Measurements from ENCODE around the gene MTMR12.
"Not testable (repeated sequence)": the region's sequence is repeated elsewhere in the genome, so short reads cannot be mapped to it uniquely, and the experiment has no call there.

Gene MTMR12

DNA sequence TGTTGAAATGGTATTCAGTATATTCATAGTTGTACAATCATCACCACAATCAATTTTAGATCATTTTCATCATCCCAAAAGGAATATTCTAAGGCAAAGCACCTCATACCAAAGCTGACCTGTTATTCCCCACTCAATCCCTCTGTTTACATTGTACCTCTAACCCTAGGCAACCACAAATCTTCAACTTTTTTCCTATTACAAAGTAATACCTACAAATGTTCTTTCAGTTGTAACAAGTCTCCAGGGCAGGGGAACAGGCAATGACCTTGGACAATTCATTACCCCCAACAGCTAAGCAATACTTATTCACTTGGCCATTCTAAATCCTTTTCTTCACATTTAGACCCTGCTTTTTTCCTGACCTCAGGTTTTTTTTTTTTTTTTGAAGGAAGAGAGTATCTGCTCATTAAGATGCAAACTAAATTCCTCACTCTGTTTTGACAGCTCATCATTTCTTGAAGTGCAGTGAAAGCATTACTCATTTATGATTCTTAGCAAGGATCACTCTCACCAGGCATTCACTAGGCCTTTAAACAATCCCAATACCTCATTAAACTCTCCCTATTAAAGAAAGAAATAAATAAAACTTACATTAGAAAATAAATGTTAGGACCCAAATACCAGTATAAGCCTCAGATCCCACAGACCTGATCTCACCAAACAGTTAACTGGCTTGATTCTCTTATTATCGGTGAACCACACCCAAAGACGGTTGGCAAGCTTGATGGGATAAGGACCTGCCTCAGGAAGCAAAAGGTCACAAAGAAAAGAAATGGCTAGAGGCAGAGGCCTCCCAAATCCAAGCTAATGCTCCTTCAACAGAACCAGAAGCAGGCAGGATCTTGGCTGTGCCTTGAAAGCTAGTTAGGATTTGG is 15.3 kb downstream of the MTMR12 start:
- DNase-seq, result peak; percentile 25

GRCh38 chr5:32295966-32296772 is 16.6 kb downstream of the MTMR12 start:
- DNase-seq, result not testable (repeated sequence)

- DNase-seq, result no peak
Measured at GRCh38 chr5:32291591-32291990, 21.1 kb downstream of the MTMR12 start.

DNA sequence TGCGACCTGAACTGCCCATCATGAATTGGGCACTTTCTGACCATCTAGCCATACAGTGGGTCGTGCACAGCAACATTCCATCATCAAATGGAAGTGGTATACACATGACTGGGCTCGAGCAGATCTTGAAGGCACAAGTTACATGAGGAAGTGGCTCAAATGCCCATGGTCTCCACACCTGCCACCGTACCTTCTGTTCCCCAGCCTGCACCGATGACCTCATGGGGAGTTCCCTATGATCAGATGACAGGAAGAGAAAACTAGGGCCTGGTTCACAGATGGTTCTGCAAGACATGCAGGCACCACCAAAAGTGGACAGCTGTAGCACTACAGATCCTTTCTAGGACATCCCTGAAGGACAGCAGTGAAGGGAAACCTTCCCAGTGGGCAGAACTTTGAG is 21.8 kb downstream of the MTMR12 start:
- no peak for DNase-seq

DNA sequence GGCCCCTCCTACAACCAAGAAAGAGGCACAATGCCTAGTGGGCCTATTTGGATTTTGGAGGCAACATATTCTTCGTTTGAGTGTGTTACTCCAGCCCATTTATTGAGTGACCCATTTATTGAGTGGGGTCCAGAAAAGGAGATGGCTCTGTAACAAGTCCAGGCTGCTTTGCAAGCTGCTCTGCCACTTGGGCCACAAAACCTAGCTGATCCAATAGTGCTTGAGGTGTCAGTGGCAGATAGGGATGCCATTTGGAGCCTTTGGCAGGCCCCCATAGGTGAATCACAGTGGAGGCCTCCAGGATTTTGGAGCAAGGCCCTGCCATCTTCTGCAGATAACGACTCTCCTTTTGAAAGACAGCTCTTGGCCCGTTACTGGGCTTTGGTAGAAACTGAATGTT is 22.2 kb downstream of the MTMR12 start:
- not testable (repeated sequence) for DNase-seq

- not testable (repeated sequence) for DNase-seq
Measured at GRCh38 chr5:32289986-32290385, 22.8 kb downstream of the MTMR12 start.

DNA sequence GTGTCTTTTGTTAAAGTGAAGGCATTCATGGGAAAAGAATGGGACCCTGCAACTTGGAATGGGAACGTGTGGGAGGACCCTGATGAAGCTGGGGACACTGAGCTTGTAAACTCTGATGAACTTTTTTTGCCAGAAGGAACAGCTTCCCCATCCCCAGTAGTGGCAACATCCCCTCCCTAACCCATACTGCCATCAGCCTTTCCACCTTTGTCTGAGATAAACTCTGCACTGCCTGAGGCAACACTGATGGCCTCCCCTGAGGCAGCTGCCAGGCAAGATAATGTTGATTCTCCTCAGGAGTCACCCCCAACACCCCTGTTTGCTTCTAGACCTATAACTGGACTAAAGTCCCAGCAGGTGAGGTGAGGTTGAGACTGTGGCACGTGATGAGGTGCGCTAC is 24.6 kb downstream of the MTMR12 start:
- DNase-seq, result not testable (repeated sequence)

DNA sequence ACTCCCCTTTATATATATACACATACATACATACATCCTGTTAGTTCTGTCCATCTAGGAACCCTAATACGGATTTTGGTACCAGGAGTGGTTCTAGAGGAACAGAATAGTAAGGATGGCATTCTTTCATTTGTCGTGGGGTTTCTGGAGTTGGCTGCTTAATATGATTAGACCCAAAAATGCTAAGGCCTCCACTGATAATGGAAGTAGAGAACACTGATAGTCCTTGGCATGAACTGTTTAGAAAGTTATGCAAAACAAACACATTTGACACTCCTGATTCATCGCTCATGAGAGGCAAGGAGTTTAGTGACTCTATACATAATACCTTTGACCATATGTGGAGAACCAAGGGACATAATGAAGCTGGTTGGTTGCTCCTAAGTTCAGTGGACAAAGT is 25.2 kb downstream of the MTMR12 start:
- DNase-seq, result not testable (repeated sequence)

DNA sequence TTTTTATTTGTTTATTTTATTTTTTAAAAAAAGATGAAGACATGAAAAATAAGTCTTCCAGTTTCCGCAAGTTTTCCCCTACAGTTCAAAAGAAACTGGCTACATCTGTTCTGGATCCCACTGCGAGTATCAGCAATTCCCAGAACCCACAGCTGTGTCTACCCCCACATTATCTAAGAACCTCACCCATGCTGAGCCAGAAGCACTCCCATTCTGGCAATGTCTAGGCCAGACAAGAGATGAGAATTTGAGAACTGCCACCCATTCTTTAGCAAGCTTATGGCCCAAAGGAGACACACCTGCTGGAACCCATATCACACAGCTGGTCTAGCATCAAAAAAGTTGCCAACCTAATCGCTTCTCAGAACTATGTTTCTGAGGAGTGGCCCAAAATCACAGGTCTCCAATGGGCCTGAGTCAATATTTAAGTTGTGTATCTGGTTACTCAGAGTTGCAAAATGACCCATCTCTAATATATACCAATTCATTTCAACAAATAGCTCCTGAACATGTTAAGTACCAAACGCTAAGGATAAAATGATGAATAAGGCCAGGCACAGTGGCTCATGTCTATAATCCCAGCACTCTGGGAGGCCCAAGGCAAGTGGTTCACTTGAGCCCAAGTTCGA is 27.1 kb downstream of the MTMR12 start:
- no peak for DNase-seq

GRCh38 chr5:32283539-32284377 is 29.0 kb downstream of the MTMR12 start:
- peak; percentile 74 for DNase-seq

DNA sequence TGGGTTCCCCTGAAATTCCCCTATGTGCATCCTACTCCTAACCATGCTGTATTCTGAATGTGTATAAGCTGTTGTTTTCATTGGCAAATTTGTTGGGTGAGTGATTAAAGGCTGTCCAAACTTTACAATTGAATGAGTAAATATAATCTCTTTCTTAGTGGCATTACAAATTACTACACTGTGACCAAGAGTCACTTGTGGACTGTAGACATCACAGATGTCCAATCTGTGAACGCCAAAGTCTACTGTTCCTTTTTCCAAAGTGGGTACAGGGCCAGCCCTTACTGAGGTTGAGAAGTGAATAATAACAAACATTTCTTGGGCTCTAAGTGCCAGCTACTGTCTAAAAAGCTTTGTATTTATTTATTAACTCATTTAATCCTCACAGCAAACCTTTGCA is 29.7 kb downstream of the MTMR12 start:
- no peak for DNase-seq

DNA sequence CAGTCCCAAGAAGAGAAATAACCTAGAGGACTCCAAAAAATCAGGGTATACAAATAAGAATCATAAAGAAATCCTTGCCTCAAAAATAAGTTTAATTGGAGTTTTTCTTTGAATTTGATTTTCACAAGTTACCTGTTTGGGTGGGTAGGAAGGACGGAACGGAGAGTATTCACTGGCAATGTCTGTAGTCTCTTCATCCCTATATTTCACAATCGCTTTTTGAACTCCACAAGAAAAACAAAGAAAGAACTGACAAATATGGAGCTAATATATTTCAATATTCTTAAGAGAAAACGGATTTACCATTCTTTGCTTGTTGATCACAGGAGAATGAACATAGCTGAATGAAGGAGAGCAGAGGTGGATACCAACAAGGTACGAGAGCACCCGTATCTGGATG is 30.1 kb downstream of the MTMR12 start:
- no peak for DNase-seq

GRCh38 chr5:32281378-32282133 is 31.2 kb downstream of the MTMR12 start:
- DNase-seq, result not testable (repeated sequence)

DNA sequence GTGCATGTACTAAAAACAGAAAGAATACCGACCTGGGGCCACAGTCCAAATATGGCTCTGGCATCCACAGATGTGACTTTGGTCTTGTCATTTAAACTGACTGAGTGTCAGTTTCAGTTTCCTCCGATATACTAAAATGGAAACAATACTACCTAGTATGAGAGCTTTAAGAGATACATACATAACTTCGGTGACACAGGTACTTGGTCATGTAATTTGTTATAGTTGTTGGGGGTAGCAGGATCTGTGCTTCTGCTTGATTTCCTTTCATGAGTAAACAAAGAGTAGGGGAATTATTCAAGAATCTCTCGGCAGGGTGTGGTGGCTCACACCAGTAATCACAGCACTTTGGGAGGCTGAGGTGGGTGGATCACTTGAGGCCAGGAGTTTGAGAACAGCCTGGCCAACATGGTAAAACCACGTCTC is 32.1 kb downstream of the MTMR12 start:
- peak; percentile 84 for DNase-seq

DNA sequence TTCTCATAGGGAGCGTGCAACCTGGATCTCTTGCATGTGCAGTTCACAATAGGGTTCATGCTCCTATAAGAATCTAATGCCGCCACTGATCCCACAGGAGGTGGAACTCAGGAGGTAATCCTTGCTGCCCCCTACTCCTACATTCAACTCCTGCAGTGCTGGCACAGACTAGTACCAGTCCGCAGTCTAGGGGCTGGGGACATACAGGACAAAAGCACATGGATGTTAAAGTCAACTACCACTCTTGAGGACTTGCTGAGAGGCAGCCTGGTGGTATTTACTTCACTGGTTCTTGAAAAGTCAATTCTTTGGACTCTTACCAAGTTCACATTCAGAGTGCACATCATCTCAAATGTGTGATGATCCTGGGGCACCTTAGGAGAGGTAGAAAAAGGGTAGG is 33.0 kb downstream of the MTMR12 start:
- no peak for DNase-seq

DNA sequence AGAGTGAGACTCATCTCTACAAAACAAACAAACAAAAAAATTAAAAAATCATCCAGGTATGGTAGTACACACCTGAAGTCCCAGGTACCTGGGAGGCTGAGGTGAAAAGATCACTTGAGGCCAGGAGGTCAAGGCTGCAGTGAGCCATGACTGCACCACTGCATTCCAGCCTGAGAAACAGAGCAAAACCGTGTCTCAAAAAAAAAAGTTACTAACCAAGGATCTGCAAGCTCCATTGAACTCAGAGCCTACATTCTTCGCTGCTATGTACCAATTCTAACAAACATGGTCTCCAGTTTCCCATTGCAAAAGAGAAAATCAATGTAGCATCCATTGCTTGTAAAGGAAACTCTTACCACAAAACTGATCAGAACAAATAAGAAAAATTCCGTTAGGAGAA is 33.5 kb downstream of the MTMR12 start:
- DNase-seq, result no peak

- peak; percentile 60 for DNase-seq
Measured at GRCh38 chr5:32278406-32278805, 34.3 kb downstream of the MTMR12 start.

DNA sequence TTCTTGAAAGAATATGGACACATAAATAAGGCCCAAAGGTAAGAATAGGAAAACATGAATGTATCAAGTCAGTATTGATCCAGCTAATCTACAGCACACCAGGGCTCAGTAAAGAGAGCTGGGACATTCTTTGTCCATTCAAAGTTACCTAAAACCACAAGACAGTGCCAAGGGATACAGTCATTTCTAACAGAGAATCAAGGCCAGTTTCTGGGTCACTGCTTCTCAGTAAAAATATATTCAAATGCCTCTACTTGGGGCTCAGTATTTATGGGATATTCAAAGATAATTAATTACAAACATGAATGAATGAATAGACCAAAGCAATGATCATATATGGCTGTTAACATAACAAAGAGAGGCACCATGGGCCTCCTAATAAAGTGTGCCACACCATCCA is 34.9 kb downstream of the MTMR12 start:
- peak; percentile 18 for DNase-seq

GRCh38 chr5:32276173-32276853 is 36.4 kb downstream of the MTMR12 start:
- DNase-seq, result peak; percentile 37

- no peak for DNase-seq
Measured at GRCh38 chr5:32275396-32275741, 37.4 kb downstream of the MTMR12 start.
